SK-MEL-5 (cell line): ENCODE data around the gene ENOSF1. TPM values are rescaled to one million over a fixed set of nuclear protein-coding genes. Genes with fewer than 3 reads are reported as not detected.

Experiments
- DNase-seq: peaks from one replicate; pipeline ENCODE4 v3.0.0-alpha.2; 2016; ENCODE audit warnings: low read depth, low spot score
- in situ Hi-C: cut with HindIII; loops from 2 replicates; pipeline ENCODE4 v1.10.0; 2016; ENCODE audit warnings: low sequenced_read_pairs, high pct_unique_total_duplicates, low pct_unique_long_range_greater_than_20kb
- total RNA-seq: library from RNA; depleted of rRNA; stranded (reverse); fragments of >200 nt; shearing (Covaris generic); gene quantifications from 2 replicates; pipeline ENCODE4 v1.2.3, GENCODE V29; 2014; rRNA removed

The ENOSF1 gene
- total RNA-seq, 1 experiment from 2014 or later: 121 TPM

GRCh38 chr18:623761-624620, 88.4 kb downstream of the ENOSF1 start:
- DNase-seq: peak; percentile 72
- in situ Hi-C loops: no loop called here

- in situ Hi-C loops: no loop called here
- no peak for DNase-seq
Measured at GRCh38 chr18:622289-622688, 90.1 kb downstream of the ENOSF1 start.

DNA sequence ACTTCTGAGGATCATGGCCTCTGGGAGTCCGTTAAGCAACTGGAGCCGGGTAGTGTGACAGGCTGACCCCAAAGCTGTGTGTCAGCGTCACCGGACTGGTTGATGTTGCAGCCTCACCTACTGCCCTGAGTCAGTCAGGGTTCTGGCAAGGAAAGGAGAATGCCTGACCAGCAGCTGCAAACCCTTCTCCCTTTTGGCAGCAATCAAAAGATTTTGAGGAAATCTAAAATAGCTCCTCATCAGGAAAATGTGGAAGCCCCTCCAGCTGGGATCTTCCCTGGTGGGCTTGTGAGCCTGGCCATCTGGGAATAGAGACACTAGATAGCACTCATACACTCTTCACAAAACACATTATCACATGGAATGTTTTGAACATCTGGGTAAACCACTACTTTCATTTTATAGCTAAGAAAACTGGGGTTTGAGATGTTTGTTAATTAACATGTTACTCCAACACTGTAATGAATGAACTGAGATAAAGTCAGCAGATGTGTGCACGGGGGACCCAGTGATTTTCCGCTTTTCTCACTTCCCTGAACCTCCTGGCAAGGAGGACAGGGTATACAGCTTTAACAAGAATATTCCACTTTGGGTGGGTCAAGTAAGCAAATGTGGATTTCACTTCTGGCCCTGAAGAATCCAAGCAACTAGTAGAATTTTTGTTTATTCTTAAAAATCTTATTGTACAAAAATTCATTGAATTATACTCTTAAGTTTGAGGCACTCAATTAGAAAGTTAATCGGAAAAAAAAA, 91.0 kb downstream of the ENOSF1 start:
- in situ Hi-C loops: no loop called here
- no peak for DNase-seq

Other genes starting within 250 kb of the ENOSF1 start
- 1.9 TPM in 2 replicates for gene COLEC12, start 211.9 kb downstream of the ENOSF1 start, total RNA-seq
- gene CETN1, start 132.2 kb downstream of the ENOSF1 start, total RNA-seq: not detected in 2 replicates
- gene CLUL1, start 115.6 kb downstream of the ENOSF1 start, total RNA-seq: 0.32 and 0.48 TPM in 2 replicates
- gene TYMS, start 55.0 kb downstream of the ENOSF1 start, total RNA-seq: 27.4 and 30.4 TPM in 2 replicates
- gene YES1, start 99.6 kb upstream of the ENOSF1 start, total RNA-seq: 50.9 and 54.1 TPM in 2 replicates
- not detected in 2 replicates for gene ADCYAP1, start 192.2 kb upstream of the ENOSF1 start, total RNA-seq